PC-3 (cell line): ENCODE data around the gene CHST8. TPM values are rescaled to one million over a fixed set of nuclear protein-coding genes. Genes with fewer than 3 reads are reported as not detected.

Experiments used
- total RNA-seq: library from RNA; depleted of rRNA; stranded (reverse); fragments of >200 nt; gene quantifications from 2 replicates; pipeline ENCODE4 v1.2.3, GENCODE V29; 2014; rRNA removed

Gene CHST8
- total RNA-seq, 1 experiment from 2014 or later, result 0.36 TPM

Other genes with a start within 250 kb of the CHST8 start
- 19.5 and 24.6 TPM in 2 replicates for gene CEBPG, start 248.2 kb upstream of the CHST8 start, total RNA-seq
- gene PEPD, start 100.2 kb upstream of the CHST8 start, total RNA-seq, result 53.4 and 59.0 TPM in 2 replicates
- 58.2 and 79.9 TPM in 2 replicates for gene KCTD15, start 174.9 kb downstream of the CHST8 start, total RNA-seq